Breast epithelium (tissue), 4 donors: ENCODE results near the gene MLX. TPM values are rescaled to one million over a fixed set of nuclear protein-coding genes. Genes with fewer than 3 reads are reported as not detected.
A peak's percentile ranks its signal among the peaks of the same experiment; 100 is the strongest.

Experiments used
- DNase-seq, 2 donors: peaks; one replicate each; pipeline ENCODE4 v3.0.0-alpha.2; 2019; ENCODE audit warnings: low spot score in 2 of 2
- H3K27ac ChIP-seq, 2 donors: fragments of 200-600 bp; sonication (generic) in 1 of 2; one replicate each; pipeline ENCODE4 v1.5.1; 2016 to 2019; ENCODE audit warnings: mild to moderate bottlenecking in 1 of 2
- H3K27me3 ChIP-seq, 2 donors: fragments of 200-600 bp; sonication (generic) in 1 of 2; one replicate each; pipeline versions ENCODE4 v1.5.1 to v1.6.0; 2017 to 2019; ENCODE audit warnings: control low read depth in 1 of 2, mild to moderate bottlenecking in 1 of 2
- H3K36me3 ChIP-seq: fragments of 200-600 bp; one replicate; pipeline ENCODE4 v1.5.1; 2019
- H3K4me1 ChIP-seq, 2 donors: fragments of 200-600 bp; sonication (generic); one replicate each; pipeline ENCODE4 v1.5.1; 2016 to 2019; ENCODE audit warnings: control low read depth in 1 of 2
- H3K4me3 ChIP-seq, 3 donors: fragments of 200-600 bp; sonication (generic); 1 replicate in 2 of 3; 2 replicates in 1 of 3; pipeline ENCODE4 v1.5.1; 2016 to 2019; ENCODE audit warnings: mild to moderate bottlenecking in 3 of 3, moderate library complexity in 2 of 3
- H3K9me3 ChIP-seq, 2 donors: fragments of 200-600 bp; sonication (generic) in 1 of 2; one replicate each; pipeline ENCODE4 v1.5.1; 2016 to 2019; ENCODE audit warnings: control low read depth in 1 of 2
- POLR2A ChIP-seq: fragments of 450-650 bp; IDR thresholded peaks from one replicate; pipeline ENCODE4 v1.6.1; 2016; ENCODE audit warnings: antibody characterized with exemption, mild to moderate bottlenecking, moderate library complexity
- POLR2AphosphoS5 ChIP-seq, 3 donors: sonication (generic); formaldehyde crosslinking; IDR thresholded peaks; one replicate each; pipeline ENCODE4 v1.6.1; 2017; ENCODE audit warnings: antibody characterized with exemption in 3 of 3
- intact Hi-C: fragments of 100-400 bp; cut with DNase I; formaldehyde crosslinking; loops from one replicate; pipeline ENCODE4 v1.15.1; 2023; ENCODE audit warnings: low total_unique reads
- total RNA-seq, 3 donors: library from RNA; depleted of rRNA; stranded (reverse); fragments of >200 nt; gene quantifications; one replicate each; pipeline ENCODE4 v1.1.0, GENCODE V29; 2016
- TF ChIP-seq, protein P1 (sequence below), 3 donors: fragments of 450-650 bp; IDR thresholded peaks; one replicate each; pipeline ENCODE4 v1.5.1; 2016 to 2017; ENCODE audit warnings: antibody characterized with exemption in 3 of 3, mild to moderate bottlenecking in 3 of 3, moderate library complexity in 3 of 3

Gene MLX
- total RNA-seq, 3 donors from 2014 or later = 27.2 to 49.8 (median 39.4) TPM

DNA sequence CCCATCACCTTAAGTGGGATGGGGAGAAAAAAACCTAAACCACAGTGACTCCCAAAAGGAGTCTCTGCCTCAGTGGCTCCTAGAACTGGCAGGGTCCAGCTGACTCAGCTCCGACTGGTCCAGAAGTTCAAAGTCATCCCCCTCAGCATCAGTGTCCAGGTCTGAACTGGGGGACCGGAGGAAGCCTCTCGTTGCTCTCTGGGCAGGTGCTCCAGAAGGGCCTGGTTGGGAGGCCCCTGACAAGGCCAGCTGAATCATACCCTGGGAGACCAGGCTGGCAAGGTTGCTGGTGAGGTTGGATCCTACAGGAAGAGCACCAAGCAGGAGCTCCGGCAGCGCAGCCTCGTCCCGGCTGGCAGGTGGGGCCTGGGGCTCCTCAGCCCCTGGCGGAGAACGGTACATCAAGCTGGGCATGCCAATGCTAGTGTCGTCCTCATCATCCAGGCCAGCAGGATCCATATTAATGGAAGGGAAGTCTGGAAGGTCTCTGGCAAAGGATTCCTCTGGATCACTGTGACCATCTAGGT is 14.9 kb downstream of the MLX start:
- Histone ChIP-seq H3K4me1 (no peaks in the 10 kb centered on the region), H3K27me3 (no peaks in the 10 kb centered on the region), H3K36me3 (peaks cover 12% of the 10 kb centered on the region), H3K4me3 (no peak overlapping the region), H3K27ac (no peak overlapping the region), H3K9me3 (no peaks in the 10 kb centered on the region)
- intact Hi-C loops = no loop called here
- no peak for DNase-seq
- no peak for TF ChIP-seq POLR2AphosphoS5 (IDR thresholded peaks at IDR 0.05)
- TF ChIP-seq, protein P1, sequence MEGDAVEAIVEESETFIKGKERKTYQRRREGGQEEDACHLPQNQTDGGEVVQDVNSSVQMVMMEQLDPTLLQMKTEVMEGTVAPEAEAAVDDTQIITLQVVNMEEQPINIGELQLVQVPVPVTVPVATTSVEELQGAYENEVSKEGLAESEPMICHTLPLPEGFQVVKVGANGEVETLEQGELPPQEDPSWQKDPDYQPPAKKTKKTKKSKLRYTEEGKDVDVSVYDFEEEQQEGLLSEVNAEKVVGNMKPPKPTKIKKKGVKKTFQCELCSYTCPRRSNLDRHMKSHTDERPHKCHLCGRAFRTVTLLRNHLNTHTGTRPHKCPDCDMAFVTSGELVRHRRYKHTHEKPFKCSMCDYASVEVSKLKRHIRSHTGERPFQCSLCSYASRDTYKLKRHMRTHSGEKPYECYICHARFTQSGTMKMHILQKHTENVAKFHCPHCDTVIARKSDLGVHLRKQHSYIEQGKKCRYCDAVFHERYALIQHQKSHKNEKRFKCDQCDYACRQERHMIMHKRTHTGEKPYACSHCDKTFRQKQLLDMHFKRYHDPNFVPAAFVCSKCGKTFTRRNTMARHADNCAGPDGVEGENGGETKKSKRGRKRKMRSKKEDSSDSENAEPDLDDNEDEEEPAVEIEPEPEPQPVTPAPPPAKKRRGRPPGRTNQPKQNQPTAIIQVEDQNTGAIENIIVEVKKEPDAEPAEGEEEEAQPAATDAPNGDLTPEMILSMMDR (IDR thresholded peaks at IDR 0.05) = no peak
- TF ChIP-seq POLR2A = no peak

DNA sequence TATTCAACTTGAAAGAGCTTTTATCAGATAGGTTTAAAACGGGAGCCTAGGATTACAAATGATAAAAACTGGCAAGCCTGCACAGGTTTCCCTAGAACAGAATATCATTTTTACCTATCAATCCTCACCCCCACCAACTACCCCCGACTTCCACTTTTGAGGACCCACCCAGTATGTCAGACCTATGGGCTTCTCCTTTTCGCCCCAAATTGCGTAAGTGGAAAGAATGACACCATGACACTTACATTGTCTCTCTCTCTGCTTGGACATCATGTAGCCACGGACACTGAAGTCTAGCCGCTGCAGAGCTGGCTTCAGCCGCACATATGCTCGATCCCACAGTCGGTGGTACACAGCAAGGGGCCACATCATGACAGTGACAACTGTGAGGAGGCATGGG is 18.0 kb downstream of the MLX start:
- intact Hi-C loops = no loop called here
- H3K27ac ChIP-seq = no peak overlapping the region
- no peaks in the 10 kb centered on the region for H3K9me3 ChIP-seq
- H3K27me3 ChIP-seq = no peaks in the 10 kb centered on the region
- H3K36me3 ChIP-seq = peaks cover 12% of the 10 kb centered on the region
- no peak overlapping the region for H3K4me3 ChIP-seq
- DNase-seq = peak in 1 of 2 donors; percentile 27
- H3K4me1 ChIP-seq = no peaks in the 10 kb centered on the region
- TF ChIP-seq, protein P1 (IDR thresholded peaks at IDR 0.05) = no peak
- TF ChIP-seq POLR2A = no peak

DNA sequence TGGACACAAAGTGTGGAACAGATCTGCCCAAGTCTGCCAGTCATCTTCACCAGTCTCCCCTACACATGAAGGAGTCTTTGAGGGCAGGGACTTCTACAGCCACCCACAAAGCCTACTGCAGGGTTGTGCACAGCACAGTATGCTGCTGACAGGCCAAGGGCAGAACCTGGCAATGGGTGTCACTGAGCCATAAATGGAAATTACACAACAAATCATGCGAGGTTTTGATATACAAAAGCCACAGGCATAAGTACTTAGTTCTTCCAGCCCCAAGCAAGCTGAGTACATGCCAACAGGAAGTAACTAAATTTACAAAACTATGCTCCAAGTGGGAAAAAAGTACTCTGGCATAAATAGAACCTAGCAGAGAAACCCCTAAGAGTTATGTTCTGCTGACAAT is 18.5 kb downstream of the MLX start:
- no peak overlapping the region for H3K4me3 ChIP-seq
- peaks cover 12% of the 10 kb centered on the region for H3K36me3 ChIP-seq
- H3K27me3 ChIP-seq = no peaks in the 10 kb centered on the region
- peak in 1 of 2 donors; percentile 2 for DNase-seq
- TF ChIP-seq POLR2AphosphoS5 (IDR thresholded peaks at IDR 0.05) (no peak), POLR2A (no peak)
- TF ChIP-seq, protein P1 (IDR thresholded peaks at IDR 0.05) = no peak
- intact Hi-C loops = no loop called here
- H3K4me1 ChIP-seq = no peaks in the 10 kb centered on the region
- no peaks in the 10 kb centered on the region for H3K9me3 ChIP-seq
- no peak overlapping the region for H3K27ac ChIP-seq

DNA sequence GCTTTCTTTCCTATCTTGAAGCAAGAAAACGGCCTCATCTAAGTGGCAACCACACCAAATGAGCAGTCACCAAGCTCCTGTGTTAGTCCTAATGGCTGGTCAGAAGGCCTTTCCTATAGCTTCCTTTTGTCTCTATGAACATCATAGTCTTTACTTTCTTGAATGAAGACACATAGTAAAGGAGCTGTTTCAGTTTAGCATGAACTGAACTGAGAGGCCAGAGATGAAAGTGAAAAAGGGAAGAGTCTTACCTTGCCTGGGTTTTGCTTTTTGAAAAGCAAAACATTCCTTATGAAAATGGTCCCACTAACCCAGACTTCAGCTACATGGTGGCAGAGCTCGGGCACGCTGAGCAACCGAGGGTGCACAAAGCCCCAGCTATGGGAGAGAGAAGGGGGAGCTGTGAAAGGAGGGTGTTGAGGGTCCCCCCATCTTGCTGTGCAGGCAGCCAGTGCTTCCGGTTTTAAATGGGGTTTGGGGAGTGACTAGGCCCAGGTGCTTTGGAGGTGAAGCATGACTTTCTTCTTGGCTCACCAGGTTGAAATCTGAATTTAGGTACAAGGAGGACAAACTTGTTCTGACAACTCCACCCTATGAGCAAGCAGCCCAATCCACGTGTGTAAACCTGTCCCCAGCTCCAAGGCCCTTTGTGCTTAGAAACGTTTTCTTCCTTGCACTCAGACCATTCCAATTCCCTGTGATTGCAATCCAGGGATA is 19.8 kb downstream of the MLX start:
- no peak for TF ChIP-seq POLR2AphosphoS5 (IDR thresholded peaks at IDR 0.05)
- TF ChIP-seq POLR2A = no peak
- TF ChIP-seq, protein P1 (IDR thresholded peaks at IDR 0.05) = no peak

DNA sequence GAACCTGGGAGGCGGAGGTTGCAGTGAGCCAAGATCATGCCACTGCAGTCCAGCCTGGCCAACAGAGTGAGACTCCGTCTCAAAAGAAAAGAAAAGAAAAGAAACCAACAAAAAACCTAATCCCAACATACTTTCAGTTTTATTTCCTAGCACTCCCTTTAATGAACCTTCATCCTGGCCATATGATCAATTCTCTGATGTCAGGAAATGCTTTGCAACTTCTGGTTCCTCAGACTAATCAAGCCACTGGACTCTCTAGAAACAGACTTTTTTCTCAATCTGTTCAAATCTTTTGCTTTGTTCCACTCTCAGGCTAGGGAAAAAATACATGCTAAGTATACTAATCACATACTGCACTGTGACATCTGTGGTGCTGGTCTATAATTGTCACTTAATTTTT is 24.0 kb downstream of the MLX start:
- H3K9me3 ChIP-seq = no peaks in the 10 kb centered on the region

More for the DNA sequence above, 19.8 kb downstream of the MLX start:
- Histone ChIP-seq H3K27me3 (no peaks in the 10 kb centered on the region), H3K9me3 (no peaks in the 10 kb centered on the region), H3K4me1 (no peaks in the 10 kb centered on the region), H3K27ac (peak overlapping the region in 1 of 2 donors; percentile 2), H3K4me3 (no peak overlapping the region), H3K36me3 (peaks cover 12% of the 10 kb centered on the region)
- intact Hi-C loops = no loop called here
- DNase-seq = peak in 1 of 2 donors; percentile 37

More for the DNA sequence above, 24.0 kb downstream of the MLX start:
- Histone ChIP-seq H3K27ac (no peak overlapping the region), H3K4me3 (no peak overlapping the region), H3K27me3 (no peaks in the 10 kb centered on the region), H3K4me1 (no peaks in the 10 kb centered on the region), H3K36me3 (peaks cover 4% of the 10 kb centered on the region)
- TF ChIP-seq POLR2A (no peak), POLR2AphosphoS5 (IDR thresholded peaks at IDR 0.05) (no peak)
- TF ChIP-seq, protein P1 (IDR thresholded peaks at IDR 0.05) = no peak
- no peak for DNase-seq
- intact Hi-C loops = no loop called here
